M059J (cell line): Measurements from ENCODE around the gene SEC63. TPM values are rescaled to one million over a fixed set of nuclear protein-coding genes. Genes with fewer than 3 reads are reported as not detected.

Experiments
- DNase-seq: peaks from one replicate; pipeline ENCODE4 v3.0.0-alpha.2; 2012; ENCODE audit warnings: low read depth
- total RNA-seq: library from RNA; depleted of rRNA; stranded (reverse); fragments of >200 nt; shearing (Covaris generic); gene quantifications from 2 replicates; pipeline ENCODE4 v1.2.3, GENCODE V29; 2014; rRNA removed

Gene SEC63
- total RNA-seq, 1 experiment from 2014 or later: 22.9 TPM

- DNase-seq: peak; percentile 43
These were observed 137.4 kb downstream of the SEC63 start for GRCh38 chr6:107820338-107821261.

GRCh38 chr6:107819964-107820337 lies 138.1 kb downstream of the SEC63 start:
- DNase-seq: peak; percentile 53

GRCh38 chr6:107819217-107819616 lies 138.8 kb downstream of the SEC63 start:
- DNase-seq: no peak

GRCh38 chr6:107818272-107818671 lies 139.7 kb downstream of the SEC63 start:
- DNase-seq: no peak

- no peak for DNase-seq
These were observed 140.2 kb downstream of the SEC63 start for GRCh38 chr6:107817784-107818183.

Other genes with a start within 250 kb of the SEC63 start
- gene SCML4, start 133.9 kb downstream of the SEC63 start, total RNA-seq: not detected in 2 replicates
- gene OSTM1, start 116.5 kb upstream of the SEC63 start, total RNA-seq: 64.2 and 78.8 TPM in 2 replicates
- 0.37 and 1.2 TPM in 2 replicates for gene NR2E1, start 207.8 kb upstream of the SEC63 start, total RNA-seq